Activated T-cell treated with anti-CD3 and anti-CD28 coated beads for 24 hours (primary cell): ENCODE results near the gene BRICD5.

Source experiments
- DNase-seq: peaks from one replicate; pipeline ENCODE4 v3.0.0-alpha.2; 2020; ENCODE audit warnings: low read depth

The BRICD5 gene

GRCh38 chr16:2163211-2163881 is 47.3 kb downstream of the BRICD5 start:
- no peak for DNase-seq

GRCh38 chr16:2162676-2163118 is 48.0 kb downstream of the BRICD5 start:
- no peak for DNase-seq

DNA sequence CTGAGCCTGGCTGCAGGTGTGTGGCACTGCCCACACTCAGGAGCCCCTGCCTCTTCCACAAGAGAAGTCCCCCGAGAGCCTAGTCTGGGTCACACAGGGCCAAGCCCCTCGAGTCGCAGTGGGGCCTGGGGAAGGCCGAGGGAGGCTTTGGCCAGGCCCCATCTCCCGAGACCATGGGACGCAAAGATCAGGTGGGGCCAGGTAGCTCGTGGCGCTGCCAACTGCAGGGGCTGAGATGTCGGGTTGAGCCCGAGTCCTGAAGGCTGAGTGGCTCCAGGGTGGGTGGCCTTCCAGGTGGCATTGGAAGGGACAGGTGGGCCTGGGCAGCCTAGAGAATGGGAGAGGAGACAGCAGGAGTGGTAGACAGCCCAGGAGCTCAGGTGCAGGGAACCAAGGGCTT is 48.8 kb downstream of the BRICD5 start:
- DNase-seq = no peak

GRCh38 chr16:2160915-2161551 is 49.6 kb downstream of the BRICD5 start:
- DNase-seq = no peak
